PC-3 (cell line): ENCODE measurements around the gene CLIC1. TPM values are rescaled to one million over a fixed set of nuclear protein-coding genes. Genes with fewer than 3 reads are reported as not detected.

ENCODE experiments used
- ATAC-seq: fragments of 200-7000 bp; cut with Tn5 transposase; 2 replicates; pipeline ENCODE4 v1.9.1; 2020; ENCODE audit warnings: mild to moderate bottlenecking, moderate library complexity
- BruUV-seq: library from RNA; stranded (reverse); fragments of 400-500 nt; replicated peaks from 2 replicates; lab custom pipeline; 2021; lab: Mats Ljungman, UMichigan
- CTCF ChIA-PET: fragments of 300-600 bp; sonication (Branson Sonifier 250); formaldehyde crosslinking; loops from one replicate; lab custom pipeline; 2022; ENCODE audit warnings: antibody characterized with exemption; lab: Charles Lee
- POLR2A ChIA-PET: fragments of 300-600 bp; sonication (Branson Sonifier 250); formaldehyde crosslinking; loops from one replicate; lab custom pipeline; 2022; ENCODE audit warnings: antibody characterized with exemption; ENCODE audit not compliant: unreplicated experiment; lab: Charles Lee
- DNase-seq: peaks from one replicate; pipeline ENCODE4 v3.0.0-alpha.2; 2015
- H2AFZ ChIP-seq: fragments of 300-600 bp; sonication (generic); 2 replicates; pipeline ENCODE4 v1.6.0; 2016; ENCODE audit warnings: antibody characterized with exemption, low read length
- H3F3A ChIP-seq: fragments of 300-600 bp; sonication (generic); one replicate; pipeline ENCODE4 v1.6.0; 2017; ENCODE audit warnings: antibody characterized with exemption, low read length, control low read depth, mild to moderate bottlenecking; ENCODE audit not compliant: unreplicated experiment
- H3K27ac ChIP-seq: fragments of 300-600 bp; sonication (generic); 2 replicates; pipeline ENCODE4 v1.5.1; 2016; ENCODE audit warnings: mild to moderate bottlenecking, low read length
- H3K27me3 ChIP-seq: fragments of 300-600 bp; sonication (generic); 2 replicates; pipeline ENCODE4 v1.6.1; 2016; ENCODE audit warnings: low read length, mixed read lengths
- H3K36me3 ChIP-seq: fragments of 300-600 bp; sonication (generic); 2 replicates; pipeline ENCODE4 v1.6.1; 2016; ENCODE audit warnings: low read depth, mixed run types, low read length, mixed read lengths
- H3K4me1 ChIP-seq: fragments of 300-600 bp; sonication (generic); 2 replicates; pipeline ENCODE4 v1.5.1; 2016; ENCODE audit warnings: low read length; ENCODE audit not compliant: insufficient read depth
- H3K4me2 ChIP-seq: fragments of 300-600 bp; sonication (generic); 2 replicates; pipeline ENCODE4 v1.6.0; 2016; ENCODE audit warnings: low read length
- H3K4me3 ChIP-seq: fragments of 300-600 bp; sonication (generic); 2 replicates; pipeline ENCODE4 v1.5.1; 2016; ENCODE audit warnings: mild to moderate bottlenecking, low read length, mixed read lengths
- H3K79me2 ChIP-seq: fragments of 300-600 bp; sonication (generic); 2 replicates; pipeline ENCODE4 v1.6.1; 2017; ENCODE audit warnings: low read length, mixed read lengths
- H3K9ac ChIP-seq: fragments of 300-600 bp; sonication (generic); 2 replicates; pipeline ENCODE4 v1.6.0; 2016; ENCODE audit warnings: mild to moderate bottlenecking, low read length
- H3K9me2 ChIP-seq: fragments of 300-600 bp; sonication (generic); replicated peaks from 2 replicates; pipeline ENCODE4 v1.6.1; 2016; ENCODE audit warnings: mixed run types, low read length, mixed read lengths
- H3K9me3 ChIP-seq: fragments of 300-600 bp; sonication (generic); 2 replicates; pipeline ENCODE4 v1.6.1; 2016; ENCODE audit warnings: low read length, mixed read lengths
- H4K20me1 ChIP-seq: fragments of 300-600 bp; sonication (generic); 2 replicates; pipeline ENCODE4 v1.6.1; 2016; ENCODE audit warnings: low read length, mixed read lengths
- CTCF ChIP-seq: fragments of 300-600 bp; sonication (generic); conservative IDR thresholded peaks from 2 replicates; pipeline ENCODE4 v1.5.1; 2017; ENCODE audit warnings: antibody characterized with exemption, low read depth, mild to moderate bottlenecking, low read length
- EZH2 ChIP-seq: fragments of 300-600 bp; sonication (generic); IDR thresholded peaks from one replicate; pipeline ENCODE4 v1.6.1; 2017; ENCODE audit warnings: antibody characterized with exemption, mild to moderate bottlenecking, low read length; ENCODE audit not compliant: unreplicated experiment
- EZH2phosphoT487 ChIP-seq: fragments of 300-600 bp; sonication (generic); IDR thresholded peaks from 2 replicates; pipeline ENCODE4 v1.6.1; 2018; ENCODE audit warnings: mild to moderate bottlenecking, antibody characterized with exemption, low read length, borderline replicate concordance
- intact Hi-C: fragments of 100-400 bp; cut with micrococcal nuclease; formaldehyde crosslinking; loops from 2 replicates; pipeline ENCODE4 v1.9.0; 2023
- total RNA-seq: library from RNA; depleted of rRNA; stranded (reverse); fragments of >200 nt; gene quantifications from 2 replicates; pipeline ENCODE4 v1.2.3, GENCODE V29; 2014

The CLIC1 gene
- total RNA-seq, 1 experiment from 2014 or later: 708 TPM

- Histone ChIP-seq H2AFZ (no peak overlapping the region), H3K9me2 (no peaks in the 10 kb centered on the region), H3K9ac (no peak overlapping the region), H4K20me1 (no peaks in the 10 kb centered on the region), H3K36me3 (peaks cover 5% of the 10 kb centered on the region; the same call in 1 of the 2 replicates), H3K4me2 (no peak overlapping the region), H3K27ac (no peak overlapping the region), H3K4me3 (no peak overlapping the region), H3K27me3 (no peaks in the 10 kb centered on the region), H3K4me1 (peaks cover 40% of the 10 kb centered on the region), H3K9me3 (no peaks in the 10 kb centered on the region), H3F3A (no peaks in the 10 kb centered on the region), H3K79me2 (peaks cover 14% of the 10 kb centered on the region)
- POLR2A ChIA-PET: no interaction called here
- DNase-seq (no peak), ATAC-seq (no peak)
- no peak for TF ChIP-seq EZH2phosphoT487
- CTCF ChIA-PET: interaction anchor here (0.6 kb wide), 1 partner anchor 75 kb away, joined by 5 read pairs; no protein-coding TSS in a partner anchor
- no TSS peak for BruUV-seq
- intact Hi-C loops: no loop called here
These were observed 5.5 kb upstream of the CLIC1 start for GRCh38 chr6:31741815-31742214.

GRCh38 chr6:31740397-31741223 lies 4.3 kb upstream of the CLIC1 start:
- ChIA-PET CTCF (interaction anchor here (1.0 kb wide), 1 partner anchor 29 kb away, joined by 3 read pairs; no protein-coding TSS in a partner anchor), POLR2A (interaction anchor here (0.6 kb wide), 1 partner anchor 12 kb away, joined by 3 read pairs; no protein-coding TSS in a partner anchor)
- Histone ChIP-seq H3K4me2 (peak overlapping the region; percentile 98), H4K20me1 (no peaks in the 10 kb centered on the region), H3F3A (no peaks in the 10 kb centered on the region), H2AFZ (peak overlapping the region; percentile 93), H3K4me3 (peak overlapping the region; percentile 79), H3K27ac (peak overlapping the region; percentile 72), H3K9me3 (no peaks in the 10 kb centered on the region), H3K4me1 (peaks cover 42% of the 10 kb centered on the region), H3K36me3 (peaks cover 5% of the 10 kb centered on the region; the same call in 1 of the 2 replicates), H3K9me2 (no peaks in the 10 kb centered on the region), H3K9ac (peak overlapping the region; percentile 95), H3K79me2 (peaks cover 26% of the 10 kb centered on the region), H3K27me3 (no peaks in the 10 kb centered on the region)
- no peak for DNase-seq
- intact Hi-C loops: no loop called here
- BruUV-seq: no TSS peak
- TF ChIP-seq CTCF (no peak), EZH2phosphoT487 (no peak), EZH2 (no peak)
- ATAC-seq: no peak

- H3K9me3 ChIP-seq: no peaks in the 10 kb centered on the region
- intact Hi-C loops: loop anchor here (1.0 to 5.0 kb wide), 3 partner anchors 60 to 92 kb away; partner anchors contain the start of genes HSPA1A and HSPA1L
- ChIA-PET POLR2A (interaction anchor here (0.5 to 1.0 kb wide), 4 partner anchors 13 to 1577 kb away, joined by 3 to 4 read pairs (median 3); partner anchors contain the start of gene GPANK1), CTCF (interaction anchor here (0.6 to 1.0 kb wide), 3 partner anchors 13 to 419 kb away, joined by 3 to 4 read pairs (median 3); no protein-coding TSS in a partner anchor)
- H3K27ac ChIP-seq: peak within 1 kb of the TSS; percentile 87
- H3K9ac ChIP-seq: peak within 1 kb of the TSS; percentile 95
- TSS peak; percentile 62 for BruUV-seq
- H3K27me3 ChIP-seq: no peaks in the 10 kb centered on the region
- ATAC-seq (peak; percentile 77), DNase-seq (peak; percentile 99)
- peak within 1 kb of the TSS; percentile 98 for H3K4me2 ChIP-seq
- H3K4me3 ChIP-seq: peak within 1 kb of the TSS; percentile 79
- H3K36me3 ChIP-seq: peaks cover 5% of the 10 kb centered on the region; the same call in 1 of the 2 replicates
- H3F3A ChIP-seq: no peaks in the 10 kb centered on the region
- H3K79me2 ChIP-seq: peaks cover 34% of the 10 kb centered on the region
- peaks cover 42% of the 10 kb centered on the region for H3K4me1 ChIP-seq
- H4K20me1 ChIP-seq: no peaks in the 10 kb centered on the region
- H2AFZ ChIP-seq: peak within 1 kb of the TSS; percentile 93
- no peaks in the 10 kb centered on the region for H3K9me2 ChIP-seq
- no peak for TF ChIP-seq EZH2
- TF ChIP-seq EZH2phosphoT487: no peak
- TF ChIP-seq CTCF: no peak
These were observed 3.5 kb upstream of the CLIC1 start, which contains the start of gene MSH5 for GRCh38 chr6:31739639-31740396. Gene MSH5, plus strand, starts transcription at chr6:31740005. Its CDS starts 462 bp downstream, at chr6:31740467.
